Stimulated activated naive CD8-positive, alpha-beta T cell treated with anti-CD3 and anti-CD28 coated beads, Interleukin-15, Interleukin-2, amounts not matched to agents 100 U/mL and 50 U/mL, for 24 hours (primary cell): Measurements from ENCODE around the gene DAPK1.
"Not testable (repeated sequence)": the region's sequence is repeated elsewhere in the genome, so short reads cannot be mapped to it uniquely, and the experiment has no call there.

Experiments
- ATAC-seq: fragments of 150-1000 bp; cut with Tn5 transposase; one replicate; pipeline ENCODE4 v1.10.0; 2021
- DNase-seq: peaks from one replicate; pipeline ENCODE4 v3.0.0; 2021

DAPK1 gene

DNA sequence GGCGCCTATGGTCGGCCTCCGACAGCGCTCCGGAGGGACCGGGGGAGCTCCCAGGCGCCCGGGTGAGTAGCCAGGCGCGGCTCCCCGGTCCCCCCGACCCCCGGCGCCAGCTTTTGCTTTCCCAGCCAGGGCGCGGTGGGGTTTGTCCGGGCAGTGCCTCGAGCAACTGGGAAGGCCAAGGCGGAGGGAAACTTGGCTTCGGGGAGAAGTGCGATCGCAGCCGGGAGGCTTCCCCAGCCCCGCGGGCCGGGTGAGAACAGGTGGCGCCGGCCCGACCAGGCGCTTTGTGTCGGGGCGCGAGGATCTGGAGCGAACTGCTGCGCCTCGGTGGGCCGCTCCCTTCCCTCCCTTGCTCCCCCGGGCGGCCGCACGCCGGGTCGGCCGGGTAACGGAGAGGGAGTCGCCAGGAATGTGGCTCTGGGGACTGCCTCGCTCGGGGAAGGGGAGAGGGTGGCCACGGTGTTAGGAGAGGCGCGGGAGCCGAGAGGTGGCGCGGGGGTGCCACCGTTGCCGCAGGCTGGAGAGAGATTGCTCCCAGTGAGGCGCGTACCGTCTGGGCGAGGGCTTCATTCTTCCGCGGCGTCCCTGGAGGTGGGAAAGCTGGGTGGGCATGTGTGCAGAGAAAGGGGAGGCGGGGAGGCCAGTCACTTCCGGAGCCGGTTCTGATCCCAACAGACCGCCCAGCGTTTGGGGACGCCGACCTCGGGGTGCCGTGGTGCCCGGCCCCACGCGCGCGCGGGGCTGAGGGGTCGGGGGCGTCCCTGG lies 561 bp downstream of the DAPK1 start:
- ATAC-seq: peak; percentile 9
- peak; percentile 12 for DNase-seq

DNA sequence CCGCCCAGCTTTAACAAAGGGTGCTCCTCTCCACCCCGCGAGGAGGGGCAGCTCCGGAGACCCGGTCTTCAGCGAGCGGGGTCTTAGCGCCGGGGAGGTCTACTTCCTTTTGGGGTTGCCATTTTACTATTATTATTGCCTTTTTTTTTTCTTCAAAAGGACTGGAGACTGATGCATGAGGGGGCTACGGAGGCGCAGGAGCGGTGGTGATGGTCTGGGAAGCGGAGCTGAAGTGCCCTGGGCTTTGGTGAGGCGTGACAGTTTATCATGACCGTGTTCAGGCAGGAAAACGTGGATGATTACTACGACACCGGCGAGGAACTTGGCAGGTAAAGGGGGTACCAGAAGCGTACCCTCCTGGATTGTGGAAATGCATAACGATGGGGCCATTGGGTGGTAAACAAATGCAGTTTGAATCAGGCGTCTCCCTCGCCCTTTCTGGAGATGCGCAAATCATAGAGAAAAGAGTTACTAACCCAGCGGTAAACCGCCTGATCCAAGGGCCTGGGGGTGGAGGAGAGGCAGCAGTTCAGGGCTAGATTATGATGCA lies 1.2 kb downstream of the DAPK1 start:
- no peak for DNase-seq
- ATAC-seq: peak; percentile 49

DNA sequence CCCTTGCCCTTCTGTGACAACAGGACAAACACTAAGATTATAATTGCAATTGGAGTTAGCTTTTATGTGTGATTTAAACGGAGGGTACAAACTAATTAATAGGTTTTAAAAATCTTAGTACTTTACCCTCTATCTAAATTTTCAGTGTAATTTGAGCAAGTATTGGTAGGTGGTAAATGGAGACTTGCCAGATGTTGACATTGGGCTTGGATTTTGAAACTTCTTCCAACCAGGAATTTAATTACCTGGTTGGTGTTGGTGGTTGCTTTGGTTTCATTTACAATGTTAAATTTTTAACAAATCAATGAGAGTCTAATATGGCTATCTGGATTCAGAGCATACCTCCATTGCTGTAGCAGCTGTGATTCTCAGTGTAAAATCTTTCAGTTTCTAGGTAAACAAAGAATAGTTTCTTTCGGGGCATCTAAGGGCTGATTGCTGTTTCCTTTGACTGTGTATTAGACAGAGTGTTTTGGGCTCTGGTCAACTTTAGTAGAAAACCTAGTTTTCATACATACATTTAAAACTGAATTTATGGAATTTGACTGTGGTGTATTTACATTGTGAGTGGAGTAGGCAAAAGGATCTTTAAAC lies 1.9 kb downstream of the DAPK1 start:
- DNase-seq (no peak), ATAC-seq (no peak)

DNA sequence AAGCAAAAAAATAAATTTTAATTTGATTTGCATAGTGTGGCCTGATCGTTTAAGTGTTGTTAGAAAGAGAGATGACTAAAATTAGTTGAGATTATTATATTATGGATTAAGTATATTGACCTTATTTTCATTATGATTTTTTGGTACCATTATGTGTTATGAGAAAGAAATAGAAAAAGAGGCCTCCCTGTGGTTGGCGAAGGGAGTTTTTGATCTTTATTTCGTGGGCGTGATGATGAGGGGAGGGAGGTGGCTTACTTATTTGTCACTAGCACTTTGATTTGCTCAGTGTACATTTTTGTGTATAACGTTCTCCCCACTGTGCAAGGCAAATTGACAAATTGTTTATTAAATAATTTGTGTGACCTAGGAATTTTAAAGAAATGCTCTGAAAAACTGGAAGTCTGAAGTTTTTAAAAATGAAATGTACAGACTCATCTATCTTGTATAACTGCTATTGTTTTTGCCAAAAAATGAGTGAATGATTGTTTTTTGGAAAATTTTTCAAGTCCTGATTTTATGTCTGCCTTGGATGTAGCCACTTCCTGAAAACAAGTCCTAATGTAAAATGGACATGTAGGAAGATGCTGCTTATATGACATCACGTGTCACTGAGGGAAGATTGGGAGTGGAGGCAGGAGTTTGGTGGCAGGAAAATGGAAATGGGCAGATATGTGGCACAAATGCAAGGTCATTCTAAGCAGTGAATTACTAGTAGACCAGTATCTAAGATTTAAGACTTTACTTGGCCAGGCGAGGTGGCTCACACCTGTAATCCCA lies 3.0 kb downstream of the DAPK1 start:
- peak; percentile 12 for DNase-seq
- peak; percentile 29 for ATAC-seq

DNA sequence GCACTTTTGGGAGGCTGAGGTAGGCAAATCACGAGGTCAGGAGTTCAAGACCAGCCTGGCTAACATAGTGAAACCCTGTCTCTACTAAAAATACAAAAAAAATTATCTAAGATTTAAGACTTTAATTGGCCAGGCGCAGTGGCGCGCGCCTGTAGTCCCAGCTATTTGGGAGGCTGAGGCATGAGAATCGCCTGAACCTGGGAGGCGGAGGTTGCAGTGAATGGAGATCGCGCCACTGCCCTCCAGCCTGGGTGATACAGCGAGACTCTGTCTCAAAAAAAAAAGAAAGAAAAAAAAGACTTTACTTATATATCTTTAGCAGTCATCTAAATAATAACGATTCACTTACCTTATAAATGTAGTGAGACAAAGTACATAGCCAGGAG lies 3.6 kb downstream of the DAPK1 start:
- DNase-seq, ATAC-seq: not testable (repeated sequence)

DNA sequence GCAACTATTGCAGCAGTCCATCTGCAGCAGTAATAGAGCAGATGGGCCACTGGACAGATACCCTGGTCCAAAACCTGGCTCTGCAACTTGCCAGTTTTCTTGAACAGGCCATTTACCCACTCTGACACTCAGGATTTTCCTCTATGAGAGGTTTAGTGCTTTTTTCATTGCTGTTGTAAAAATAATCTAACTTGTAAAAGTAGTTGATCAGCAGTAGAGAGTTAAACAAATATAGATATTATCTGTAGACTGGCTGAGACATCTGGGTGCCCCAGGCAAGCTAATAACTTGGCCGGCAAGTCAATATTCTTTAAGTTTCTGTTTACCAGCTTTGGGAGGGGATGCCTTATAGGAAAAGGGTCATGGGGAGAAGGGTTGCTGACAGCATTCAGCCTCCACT lies 4.1 kb downstream of the DAPK1 start:
- ATAC-seq: no peak

DNA sequence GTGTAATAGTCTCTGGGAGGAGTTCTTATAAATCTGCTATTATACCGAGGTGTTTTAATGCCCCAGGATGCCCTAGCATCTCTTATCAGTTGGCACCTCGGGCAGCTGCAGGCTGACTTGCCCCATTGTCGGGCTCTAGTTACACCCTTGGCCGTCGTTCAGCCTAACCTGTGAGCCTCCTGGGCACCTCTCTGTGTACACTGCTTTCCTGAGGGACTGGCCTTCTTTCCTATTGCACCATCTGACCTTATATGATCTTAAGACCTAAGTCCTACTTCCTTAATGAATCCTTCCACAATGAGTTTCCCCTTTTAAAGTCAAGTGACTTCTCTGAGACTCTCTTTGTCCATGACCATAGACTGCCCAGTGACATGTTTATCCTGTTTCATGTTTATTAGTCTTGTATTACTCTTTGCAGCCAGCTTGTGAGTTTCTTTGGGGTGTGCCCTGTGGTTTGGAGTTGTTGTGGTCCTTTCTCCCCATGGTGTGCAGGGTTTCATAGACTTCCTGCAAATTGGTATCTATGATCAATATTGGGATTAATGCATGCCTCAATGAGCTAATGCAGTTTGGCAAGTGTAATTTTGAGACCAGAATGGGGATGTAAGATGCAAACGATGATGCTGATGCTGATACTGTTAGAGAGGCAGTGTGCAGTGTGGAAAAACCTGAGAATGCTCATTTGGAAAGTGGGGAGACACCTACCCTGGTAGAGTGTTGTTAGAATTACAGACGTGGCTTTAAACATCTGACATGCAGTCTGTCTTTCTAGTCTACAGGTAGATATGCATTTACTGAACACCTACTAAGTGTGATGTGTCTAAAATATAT lies 4.9 kb downstream of the DAPK1 start:
- ATAC-seq: no peak
- no peak for DNase-seq

More for the DNA sequence above, 4.1 kb downstream of the DAPK1 start:
- no peak for DNase-seq

DNA sequence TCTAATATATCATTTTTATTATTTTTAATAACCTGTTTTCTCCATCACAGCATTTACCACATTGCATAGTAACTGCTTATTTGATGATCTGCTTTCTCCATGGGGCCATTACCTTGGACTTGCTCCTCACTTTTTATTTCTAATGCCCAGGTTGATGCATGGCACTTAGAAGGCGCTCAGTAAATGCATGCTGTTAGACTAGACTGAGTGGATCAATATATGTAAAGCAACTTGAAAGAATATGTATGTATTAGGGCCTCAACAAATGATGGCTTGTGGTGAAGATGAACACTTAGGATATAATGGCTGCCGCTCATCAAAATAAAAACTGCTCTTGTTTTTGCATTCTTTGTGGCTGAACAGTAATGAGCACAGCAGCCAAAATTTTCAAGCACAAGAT lies 5.8 kb downstream of the DAPK1 start:
- ATAC-seq (no peak), DNase-seq (no peak)

DNA sequence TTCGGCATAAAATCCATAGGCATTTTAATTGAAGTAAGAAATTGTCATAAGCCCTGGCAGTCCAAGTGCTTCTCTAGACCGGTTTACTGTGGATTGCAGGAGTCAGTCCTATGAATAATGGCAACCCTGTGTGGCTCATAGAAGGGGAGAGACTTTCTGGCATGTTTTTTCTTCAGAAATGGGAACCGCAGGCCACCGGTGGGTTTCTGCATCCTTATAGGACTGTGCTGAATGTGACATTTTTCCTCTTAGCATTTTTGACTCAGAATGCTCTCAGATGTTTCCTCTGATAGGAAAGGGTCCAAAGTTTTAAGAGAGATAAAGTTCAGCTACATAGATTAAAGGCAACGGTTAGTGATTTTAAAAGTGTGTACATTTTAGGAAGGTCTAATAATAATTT lies 6.3 kb downstream of the DAPK1 start:
- peak; percentile 69 for ATAC-seq
- DNase-seq: no peak

DNA sequence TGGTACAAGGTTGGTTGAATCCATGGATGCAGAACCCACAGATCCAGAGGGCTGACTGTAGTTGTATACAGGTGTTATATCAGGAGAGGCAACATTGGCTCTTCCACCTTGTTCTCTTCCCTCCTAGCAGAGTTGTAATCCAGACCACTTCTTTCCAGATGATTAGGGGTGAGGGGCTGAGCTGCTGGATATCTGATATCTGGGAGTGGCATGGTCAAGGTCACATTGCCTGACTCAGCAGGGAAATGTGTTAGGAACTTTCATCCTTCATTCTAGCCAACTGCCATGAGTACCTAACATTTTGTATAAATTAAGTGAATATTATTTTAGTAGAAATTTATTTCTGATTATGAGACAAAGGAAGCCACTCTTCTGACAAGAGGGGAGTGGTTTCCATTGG lies 7.3 kb downstream of the DAPK1 start:
- ATAC-seq (no peak), DNase-seq (no peak)

DNA sequence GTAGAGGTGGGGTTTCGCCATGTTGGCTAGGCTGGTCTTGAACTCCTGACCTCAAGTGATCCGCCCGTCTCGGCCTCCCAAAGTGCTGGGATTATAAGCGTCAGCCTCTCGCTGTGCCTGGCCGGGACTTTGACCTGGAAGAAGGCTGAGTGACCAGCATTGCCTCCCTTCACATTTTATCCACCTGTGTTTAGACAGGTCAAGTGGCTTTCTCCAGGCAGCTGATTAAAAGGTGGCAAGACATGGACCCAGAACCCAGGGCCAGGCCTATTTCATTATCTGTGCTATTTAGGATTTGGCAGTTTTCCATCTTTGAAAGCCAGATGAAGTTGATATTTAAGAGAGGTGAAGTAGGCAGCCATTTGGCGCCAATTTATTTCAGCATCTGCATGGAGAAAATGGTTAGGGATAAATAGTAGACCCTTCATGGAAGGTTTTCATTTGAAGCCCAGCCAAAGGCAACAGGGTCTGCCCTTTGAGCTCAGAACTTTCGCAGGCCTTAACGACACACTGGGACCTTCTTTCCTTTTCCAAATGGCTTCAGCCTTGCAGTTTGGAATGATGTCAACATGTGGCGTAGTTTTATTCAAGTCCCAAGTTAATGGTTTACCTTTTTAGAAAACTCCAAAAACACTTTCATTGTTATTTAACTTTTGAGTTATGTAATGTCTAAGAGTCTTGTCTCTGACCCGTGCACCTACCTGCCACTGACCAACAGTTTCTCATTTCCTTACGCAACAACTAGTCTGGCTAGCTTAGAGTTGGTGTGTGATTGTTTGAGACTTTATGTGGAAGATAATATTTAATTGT lies 8.4 kb downstream of the DAPK1 start:
- DNase-seq (no peak), ATAC-seq (no peak)

DNA sequence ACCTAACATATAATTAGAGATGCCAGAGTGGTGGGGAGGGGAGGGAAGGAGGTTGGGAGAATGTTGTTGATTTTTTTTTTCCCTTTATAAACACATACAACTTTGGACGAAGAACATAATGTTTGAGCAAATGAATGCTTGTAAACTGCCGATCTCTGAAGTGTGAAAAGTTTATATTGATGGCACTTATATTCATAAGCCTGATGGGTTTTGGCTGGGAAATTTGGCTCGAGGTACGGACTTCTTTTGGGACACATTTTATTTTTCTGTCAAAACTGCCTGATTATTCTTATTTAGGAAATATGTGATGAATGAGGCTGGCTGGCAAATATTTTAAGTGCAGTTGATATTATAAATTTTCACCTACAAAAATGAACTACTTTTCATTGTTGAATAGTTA lies 9.9 kb downstream of the DAPK1 start:
- no peak for ATAC-seq
- no peak for DNase-seq

DNA sequence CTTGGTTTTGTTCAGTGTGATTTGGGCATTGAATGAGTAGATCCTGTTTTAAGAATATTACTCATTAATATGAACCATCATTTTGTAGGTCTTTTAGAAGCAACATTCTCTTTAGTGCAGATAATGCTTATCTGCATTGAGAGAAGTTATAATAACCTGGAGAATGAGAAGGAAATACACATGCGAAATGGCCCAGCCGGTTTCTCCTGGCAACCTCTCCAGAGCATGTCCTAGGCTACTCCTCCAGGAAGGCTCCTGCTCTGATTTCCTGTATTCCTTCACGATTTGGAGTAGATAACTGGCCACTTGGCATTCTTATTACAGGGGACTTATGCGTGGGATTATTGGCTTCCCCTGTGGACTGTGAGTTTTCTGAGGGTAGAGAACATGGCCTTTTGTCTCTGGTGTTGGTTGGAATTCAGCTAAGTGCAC lies 12.6 kb downstream of the DAPK1 start:
- ATAC-seq (no peak), DNase-seq (no peak)

DNA sequence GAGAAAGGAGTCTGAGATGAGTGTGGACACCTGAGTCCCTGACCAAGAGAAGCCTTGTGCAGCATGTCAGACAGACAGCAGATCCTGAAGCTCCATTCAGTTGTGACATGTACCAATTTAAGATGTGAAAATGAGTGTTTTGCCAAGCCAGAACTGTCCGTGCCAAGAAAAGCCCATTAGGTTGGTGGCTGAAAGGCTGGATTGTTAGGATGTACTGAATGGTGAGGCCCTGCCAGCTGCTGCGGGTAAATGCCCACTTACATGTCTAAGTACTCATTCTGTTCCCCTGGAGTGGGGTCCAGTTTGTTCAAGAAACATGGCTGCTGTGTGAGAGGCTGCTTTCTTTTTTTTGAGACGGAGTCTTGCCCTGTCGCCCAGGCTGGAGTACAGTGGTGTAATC lies 14.6 kb downstream of the DAPK1 start:
- DNase-seq (no peak), ATAC-seq (no peak)

DNA sequence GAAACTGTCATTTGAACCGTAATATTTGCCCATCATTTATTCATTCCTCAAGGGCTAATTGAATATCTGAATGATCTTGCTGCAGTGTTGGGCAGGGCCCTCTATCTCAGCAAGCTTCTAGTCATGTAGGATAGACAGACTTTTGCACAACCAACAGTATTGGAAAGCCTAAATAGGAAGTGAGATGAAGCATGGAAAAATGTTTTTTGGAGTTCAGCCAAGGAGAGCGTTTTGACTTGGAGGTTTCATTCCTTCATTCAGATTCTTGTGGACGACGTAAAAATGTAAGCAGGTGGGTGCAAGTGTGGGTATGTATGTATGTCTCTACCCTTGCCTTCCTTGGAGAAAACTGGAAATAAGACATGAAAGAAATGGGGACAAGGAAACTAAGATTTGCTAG lies 15.5 kb downstream of the DAPK1 start:
- DNase-seq: no peak
- ATAC-seq: no peak

DNA sequence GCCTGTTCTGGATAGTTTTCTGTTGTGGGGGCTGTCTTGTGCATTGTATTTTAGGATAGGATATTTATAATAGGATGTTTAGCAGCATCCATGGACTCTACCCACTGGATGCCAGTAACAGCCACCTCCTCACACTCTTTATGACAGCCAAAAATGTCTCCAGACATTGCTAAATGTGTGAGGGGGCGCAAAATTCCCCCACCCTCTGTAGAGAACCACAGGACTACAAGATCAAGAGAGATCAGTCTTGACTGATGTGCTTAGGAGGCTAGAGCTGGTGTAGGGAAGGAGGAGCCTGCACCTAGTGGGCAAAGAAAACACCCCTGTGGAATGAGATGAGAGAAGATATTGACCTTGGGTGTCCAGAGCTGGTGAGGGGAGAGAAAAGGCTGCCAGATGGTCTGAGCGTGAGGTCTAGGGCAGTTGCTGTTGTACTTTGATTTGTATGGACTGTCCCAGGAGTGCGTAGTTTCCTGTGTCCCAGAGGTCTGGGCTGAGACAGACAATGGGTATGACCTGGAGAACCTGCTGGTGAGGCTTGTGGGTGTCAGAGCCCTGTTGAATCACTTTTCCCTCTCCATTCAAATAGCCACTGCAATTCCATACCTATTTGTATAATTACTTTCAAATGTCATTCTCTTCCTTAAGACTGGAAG lies 16.3 kb downstream of the DAPK1 start:
- DNase-seq (no peak), ATAC-seq (peak; percentile 9)

DNA sequence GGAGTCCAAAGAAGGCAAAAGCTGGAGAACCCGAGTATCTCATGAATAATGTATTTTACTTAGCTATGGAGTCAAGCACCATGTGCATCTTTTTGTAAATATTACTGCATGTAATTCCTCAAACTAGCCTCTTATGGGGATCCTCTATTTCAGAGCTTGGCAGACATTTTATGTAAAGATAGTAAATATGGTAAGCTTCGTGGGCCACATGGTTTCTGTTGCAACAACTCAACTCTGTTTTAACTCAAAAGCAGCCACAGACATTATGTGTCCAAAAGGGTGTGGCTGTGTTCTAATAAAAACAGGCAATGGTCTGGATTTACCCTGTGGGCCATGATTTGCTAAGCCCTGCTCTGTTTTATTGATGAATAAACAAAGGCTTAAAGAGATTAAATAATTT lies 17.3 kb downstream of the DAPK1 start:
- DNase-seq: no peak
- ATAC-seq: no peak

DNA sequence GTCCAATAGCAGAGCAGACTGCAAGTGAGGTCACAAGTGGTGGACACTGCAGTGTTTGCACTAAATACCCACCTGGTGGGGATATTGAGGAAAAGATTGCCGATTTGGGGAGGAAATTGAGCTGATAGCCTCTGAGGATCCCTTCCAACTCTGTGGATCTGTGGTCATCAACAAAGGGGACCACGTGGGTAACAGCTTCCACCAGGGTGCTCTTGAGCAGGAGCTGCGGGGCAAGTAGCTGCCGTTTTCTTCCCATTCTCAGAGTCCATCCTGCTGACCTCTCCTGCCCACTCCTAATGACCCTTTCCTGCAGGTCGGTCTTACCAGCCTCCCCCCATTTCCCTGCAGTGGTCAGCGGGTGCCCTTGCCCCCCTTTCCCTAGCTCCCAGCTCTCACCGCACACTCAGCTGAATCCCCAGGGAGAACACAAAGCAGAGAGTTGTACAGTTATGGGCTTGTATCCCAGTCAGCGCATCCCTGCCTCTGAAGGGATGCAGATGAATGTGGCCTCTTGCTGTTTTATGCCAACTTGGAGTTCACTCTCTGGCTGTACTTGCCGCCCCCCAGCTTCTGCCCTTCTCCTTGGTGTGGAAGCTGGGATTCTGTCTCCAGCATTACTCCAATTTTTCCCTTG lies 18.0 kb downstream of the DAPK1 start:
- no peak for ATAC-seq
- no peak for DNase-seq

DNA sequence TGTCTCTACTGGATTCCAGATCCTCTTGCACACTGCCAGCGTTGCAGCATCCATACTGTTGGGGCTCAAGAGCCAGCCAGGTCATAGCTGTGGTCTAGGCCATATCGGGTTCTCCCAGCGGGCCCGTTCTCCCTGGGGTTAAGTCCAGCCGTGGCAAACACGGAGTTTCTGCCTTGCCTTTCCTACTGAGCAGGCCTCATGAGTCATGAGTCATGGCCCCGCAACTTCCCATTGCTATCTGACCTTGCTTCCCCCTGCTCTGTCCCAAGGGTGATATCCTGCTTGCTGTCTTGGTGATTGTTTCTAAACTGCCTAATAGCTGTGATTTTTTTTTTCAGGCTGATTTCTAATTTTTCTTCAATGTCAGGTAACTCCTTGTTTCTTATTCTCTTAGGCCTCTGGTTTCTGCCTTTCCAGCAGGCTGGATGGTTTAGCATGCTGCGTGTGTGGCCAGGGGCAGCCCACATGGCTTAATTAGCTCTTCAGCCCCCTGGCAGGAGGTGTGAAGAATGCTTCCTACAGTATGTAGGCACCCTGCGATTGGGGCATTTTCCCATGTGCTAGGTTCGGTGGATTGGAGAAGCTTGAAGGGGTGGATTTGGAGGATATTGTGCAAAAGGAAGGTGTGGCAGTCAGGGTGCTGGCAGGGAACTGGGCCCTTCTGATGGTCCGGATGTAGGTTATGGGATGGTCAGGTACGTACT lies 18.7 kb downstream of the DAPK1 start:
- no peak for ATAC-seq

DNA sequence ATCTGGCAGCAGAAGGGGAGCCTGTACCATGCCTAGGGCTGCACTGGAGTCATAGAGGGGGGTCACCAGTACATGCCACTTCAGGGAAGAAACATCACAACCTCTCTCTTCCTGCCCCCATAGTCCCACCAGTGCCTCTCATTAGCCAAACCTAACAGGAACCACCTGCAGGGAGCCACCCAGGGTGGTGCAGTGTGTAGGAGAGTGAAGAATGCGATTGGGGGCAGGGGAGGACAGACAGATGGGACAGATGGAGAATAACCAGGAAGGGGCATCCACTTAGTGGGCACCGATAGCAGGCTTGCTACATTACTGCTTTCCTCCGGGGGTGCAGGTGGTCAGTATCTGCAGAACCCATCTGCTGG lies 19.2 kb downstream of the DAPK1 start:
- DNase-seq: no peak
- ATAC-seq: no peak

More for the DNA sequence above, 18.7 kb downstream of the DAPK1 start:
- no peak for DNase-seq
